ENCODE data around the gene EIPR1.

EIPR1 gene

DNA sequence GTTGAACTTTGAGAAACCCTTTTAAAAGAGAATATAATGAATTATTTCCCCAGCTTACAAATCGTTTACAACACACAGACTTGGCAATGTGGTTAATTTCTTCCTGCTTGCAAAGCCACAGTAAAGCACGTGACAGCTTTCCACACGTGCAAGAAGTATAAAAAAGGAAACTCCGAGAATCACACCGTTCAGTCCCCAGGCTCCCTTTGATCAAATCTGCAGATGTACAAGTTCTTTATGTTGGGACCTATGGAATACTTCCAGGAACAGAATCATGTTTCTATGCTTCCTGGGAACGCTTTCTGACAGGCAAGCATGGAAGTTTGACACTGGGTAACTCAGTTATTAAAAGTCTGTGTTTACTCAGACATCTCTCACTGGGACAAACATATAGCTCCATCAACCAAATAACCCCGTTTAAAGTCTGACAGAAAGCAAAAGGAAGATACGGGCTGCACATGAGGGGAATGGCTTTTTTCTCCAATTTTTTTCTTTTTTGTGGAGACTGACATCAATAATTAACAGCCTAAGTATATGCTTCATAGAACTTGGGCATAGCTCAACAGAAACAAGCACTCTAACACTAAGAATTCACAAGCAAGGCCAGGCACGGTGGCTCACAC is 134.8 kb downstream of the EIPR1 start:
- no peak overlapping the region for H3K4me3 ChIP-seq (ENCODE audit: insufficient read depth in 1 of 2, low read depth in 1 of 2, low read length in 2 of 2)
- no peak overlapping the region for H3K23ac ChIP-seq (ENCODE audit: low read length in 2 of 2)
- H3K4me1 ChIP-seq (ENCODE audit: control insufficient read depth, insufficient read depth, low read depth, low read length) = peaks cover 4% of the 10 kb centered on the region
- no peak for DNase-seq
- H4K8ac ChIP-seq (ENCODE audit: low read length) = no peak overlapping the region
- no peaks in the 10 kb centered on the region for H3K9me3 ChIP-seq (ENCODE audit: control insufficient read depth, low read length)
- 87% methylated on average over 7 of the region's 9 CpGs for WGBS
- no peak overlapping the region for H3K27ac ChIP-seq (ENCODE audit: low read length, poor library complexity, severe bottlenecking)
- H3K18ac ChIP-seq (ENCODE audit: low read depth in 1 of 2, low read length in 2 of 2) = no peak overlapping the region
- H3K36me3 ChIP-seq (ENCODE audit: control insufficient read depth in 1 of 2, insufficient read depth in 2 of 2, low read depth in 1 of 2, low read length in 2 of 2) = peaks cover 0 to 18% of the 10 kb centered on the region in 2 experiments
- H3K4ac ChIP-seq (ENCODE audit: low read depth in 1 of 2, low read length in 2 of 2) = no peak overlapping the region
- no peak overlapping the region for H2AK5ac ChIP-seq (ENCODE audit: low read length, severe bottlenecking)
- H4K91ac ChIP-seq (ENCODE audit: low read length) = no peak overlapping the region
- no peak overlapping the region for H2BK15ac ChIP-seq (ENCODE audit: low read depth, poor library complexity, severe bottlenecking)
- H3K4me2 ChIP-seq (ENCODE audit: low read length, poor library complexity, severe bottlenecking) = no peak overlapping the region
- H3K9ac ChIP-seq (ENCODE audit: low read length) = no peak overlapping the region
- no peak overlapping the region for H2AFZ ChIP-seq (ENCODE audit: low read depth, low read length)
- no peak overlapping the region for H2BK12ac ChIP-seq (ENCODE audit: low read length in 2 of 2)
- H3K79me1 ChIP-seq (replicated peaks; ENCODE audit: low read length, poor library complexity, severe bottlenecking) = peaks cover 38% of the 10 kb centered on the region
- no peak overlapping the region for H2BK120ac ChIP-seq (ENCODE audit: low read depth, low read length)
- H3K27me3 ChIP-seq (ENCODE audit: control insufficient read depth in 1 of 2, insufficient read depth in 1 of 2, low read length in 2 of 2) = no peaks in the 10 kb centered on the region
- no peak overlapping the region for H3K14ac ChIP-seq (ENCODE audit: low read length in 2 of 2)
- no peak overlapping the region for H2BK5ac ChIP-seq (ENCODE audit: low read depth, low read length, poor library complexity, severe bottlenecking)

DNA sequence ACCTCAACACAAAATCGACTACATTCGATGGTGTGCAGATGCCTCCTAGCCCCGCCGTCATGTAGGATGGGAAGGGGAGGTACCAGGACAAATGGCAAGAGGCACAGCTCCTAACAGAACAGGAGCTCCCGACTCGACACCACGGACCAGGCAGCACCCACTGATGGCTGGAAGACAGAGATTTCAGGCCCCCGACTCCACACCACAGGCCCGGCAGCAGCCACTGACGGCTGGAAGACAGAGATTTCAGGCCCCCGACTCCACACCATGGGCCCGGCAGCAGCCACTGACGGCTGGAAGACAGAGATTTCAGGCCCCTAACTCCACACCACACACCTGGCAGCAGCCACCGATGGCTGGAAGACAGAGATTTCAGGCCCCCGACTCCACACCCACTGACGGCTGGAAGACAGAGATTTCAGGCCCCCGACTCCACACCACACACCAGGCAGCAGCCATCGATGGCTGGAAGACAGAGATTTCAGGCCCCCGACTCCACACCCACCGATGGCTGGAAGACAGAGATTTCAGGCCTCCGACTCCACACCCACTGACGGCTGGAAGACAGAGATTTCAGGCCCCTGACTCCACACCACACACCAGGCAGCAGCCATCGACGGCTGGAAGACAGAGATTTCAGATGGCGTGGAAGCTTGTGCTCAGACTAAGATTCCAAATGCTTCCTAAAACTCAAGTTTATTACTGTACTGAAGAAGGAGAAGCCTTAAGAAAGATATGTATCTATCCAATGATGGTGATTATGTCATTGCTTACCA is 135.5 kb downstream of the EIPR1 start:
- Histone ChIP-seq H3K14ac (ENCODE audit: low read length in 2 of 2) (no peak overlapping the region), H4K8ac (ENCODE audit: low read length) (no peak overlapping the region), H2AFZ (ENCODE audit: low read depth, low read length) (no peak overlapping the region), H2BK5ac (ENCODE audit: low read depth, low read length, poor library complexity, severe bottlenecking) (no peak overlapping the region), H3K27ac (ENCODE audit: low read length, poor library complexity, severe bottlenecking) (no peak overlapping the region), H3K4me2 (ENCODE audit: low read length, poor library complexity, severe bottlenecking) (no peak overlapping the region), H3K9me3 (ENCODE audit: control insufficient read depth, low read length) (no peaks in the 10 kb centered on the region), H2BK120ac (ENCODE audit: low read depth, low read length) (no peak overlapping the region), H3K4ac (ENCODE audit: low read depth in 1 of 2, low read length in 2 of 2) (no peak overlapping the region), H4K91ac (ENCODE audit: low read length) (no peak overlapping the region), H3K27me3 (ENCODE audit: control insufficient read depth in 1 of 2, insufficient read depth in 1 of 2, low read length in 2 of 2) (no peaks in the 10 kb centered on the region), H2BK15ac (ENCODE audit: low read depth, poor library complexity, severe bottlenecking) (no peak overlapping the region), H3K4me1 (ENCODE audit: control insufficient read depth, insufficient read depth, low read depth, low read length) (peaks cover 4% of the 10 kb centered on the region), H2AK5ac (ENCODE audit: low read length, severe bottlenecking) (no peak overlapping the region), H3K23ac (ENCODE audit: low read length in 2 of 2) (no peak overlapping the region), H3K18ac (ENCODE audit: low read depth in 1 of 2, low read length in 2 of 2) (no peak overlapping the region), H3K4me3 (ENCODE audit: insufficient read depth in 1 of 2, low read depth in 1 of 2, low read length in 2 of 2) (no peak overlapping the region), H2BK12ac (ENCODE audit: low read length in 2 of 2) (no peak overlapping the region), H3K79me1 (replicated peaks; ENCODE audit: low read length, poor library complexity, severe bottlenecking) (peaks cover 39% of the 10 kb centered on the region), H3K36me3 (ENCODE audit: control insufficient read depth in 1 of 2, insufficient read depth in 2 of 2, low read depth in 1 of 2, low read length in 2 of 2) (peaks cover 0 to 21% of the 10 kb centered on the region in 2 experiments), H3K9ac (ENCODE audit: low read length) (no peak overlapping the region)
- 98% methylated on average over 18 of the region's 25 CpGs for WGBS
- DNase-seq = no peak

DNA sequence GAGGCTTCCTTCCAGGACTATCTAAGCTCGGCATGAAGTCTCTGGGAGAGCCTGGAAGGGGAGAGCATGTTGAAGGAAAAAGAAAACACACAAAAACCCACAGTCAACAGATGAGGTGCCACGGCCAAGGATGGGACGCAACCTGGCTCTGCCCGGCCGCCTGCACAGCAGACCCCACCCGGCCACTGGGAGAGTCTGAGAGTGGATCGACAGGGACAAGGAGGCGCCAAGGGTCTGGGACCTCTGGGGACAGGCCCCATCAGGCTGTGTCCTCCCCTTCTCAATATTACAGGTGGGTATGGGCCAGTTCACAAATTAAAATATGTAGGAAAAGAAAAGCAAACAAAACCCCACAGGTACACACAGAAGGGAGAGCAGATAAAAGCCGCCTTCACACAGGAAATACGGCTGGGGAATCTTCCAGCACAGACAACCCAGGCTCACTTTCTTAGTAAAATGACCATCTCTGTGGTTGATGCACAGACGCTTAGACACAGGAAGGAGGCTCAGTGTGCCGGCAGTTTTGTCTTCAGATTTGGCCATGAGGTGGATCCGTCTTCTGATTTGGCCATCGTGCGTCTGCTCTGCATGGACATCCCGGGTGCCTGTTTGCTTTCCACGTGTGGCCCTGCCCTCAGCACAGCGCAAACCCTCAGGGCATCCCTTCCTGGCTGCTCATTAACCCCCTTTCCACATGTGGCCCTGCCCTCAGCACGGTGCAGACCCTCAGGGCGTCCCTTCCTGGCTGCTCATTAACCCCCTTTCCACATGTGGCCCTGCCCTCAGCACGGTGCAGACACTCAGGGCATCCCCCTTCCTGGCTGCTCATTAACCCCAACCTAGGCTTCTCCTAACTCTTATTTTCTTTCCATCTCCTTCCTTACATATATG is 138.4 kb downstream of the EIPR1 start:
- no peak overlapping the region for H2BK120ac ChIP-seq (ENCODE audit: low read depth, low read length)
- H2BK15ac ChIP-seq (ENCODE audit: low read depth, poor library complexity, severe bottlenecking) = no peak overlapping the region
- H3K14ac ChIP-seq (ENCODE audit: low read length in 2 of 2) = no peak overlapping the region
- 76% methylated on average over 21 of the region's 21 CpGs for WGBS
- H4K91ac ChIP-seq (ENCODE audit: low read length) = no peak overlapping the region
- H2AK5ac ChIP-seq (ENCODE audit: low read length, severe bottlenecking) = no peak overlapping the region
- no peak overlapping the region for H3K9ac ChIP-seq (ENCODE audit: low read length)
- H2AFZ ChIP-seq (ENCODE audit: low read depth, low read length) = no peak overlapping the region
- no peaks in the 10 kb centered on the region for H3K27me3 ChIP-seq (ENCODE audit: control insufficient read depth in 1 of 2, insufficient read depth in 1 of 2, low read length in 2 of 2)
- no peak overlapping the region for H3K4ac ChIP-seq (ENCODE audit: low read depth in 1 of 2, low read length in 2 of 2)
- no peak overlapping the region for H2BK5ac ChIP-seq (ENCODE audit: low read depth, low read length, poor library complexity, severe bottlenecking)
- H3K4me3 ChIP-seq (ENCODE audit: insufficient read depth in 1 of 2, low read depth in 1 of 2, low read length in 2 of 2) = no peak overlapping the region
- no peak overlapping the region for H3K27ac ChIP-seq (ENCODE audit: low read length, poor library complexity, severe bottlenecking)
- no peak for DNase-seq
- H3K79me1 ChIP-seq (replicated peaks; ENCODE audit: low read length, poor library complexity, severe bottlenecking) = peaks cover 58% of the 10 kb centered on the region
- peaks cover 6% of the 10 kb centered on the region for H3K4me1 ChIP-seq (ENCODE audit: control insufficient read depth, insufficient read depth, low read depth, low read length)
- peaks cover 0 to 29% of the 10 kb centered on the region in 2 experiments for H3K36me3 ChIP-seq (ENCODE audit: control insufficient read depth in 1 of 2, insufficient read depth in 2 of 2, low read depth in 1 of 2, low read length in 2 of 2)
- H3K9me3 ChIP-seq (ENCODE audit: control insufficient read depth, low read length) = no peaks in the 10 kb centered on the region
- no peak overlapping the region for H4K8ac ChIP-seq (ENCODE audit: low read length)
- H2BK12ac ChIP-seq (ENCODE audit: low read length in 2 of 2) = no peak overlapping the region
- no peak overlapping the region for H3K18ac ChIP-seq (ENCODE audit: low read depth in 1 of 2, low read length in 2 of 2)
- no peak overlapping the region for H3K23ac ChIP-seq (ENCODE audit: low read length in 2 of 2)
- H3K4me2 ChIP-seq (ENCODE audit: low read length, poor library complexity, severe bottlenecking) = no peak overlapping the region
